ENCODE measurements around the gene WDFY2. TPM values are rescaled to one million over a fixed set of nuclear protein-coding genes. Genes with fewer than 3 reads are reported as not detected.
"Not testable (repeated sequence)": the region's sequence is repeated elsewhere in the genome, so short reads cannot be mapped to it uniquely, and the experiment has no call there.

Gene WDFY2
- total RNA-seq, 6 experiments from 2014 or later, result 11.4 to 15.7 (median 13.4) TPM

GRCh38 chr13:51590231-51590970 is 6.1 kb downstream of the WDFY2 start:
- TF ChIP-seq CTCF (IDR thresholded peaks at IDR 0.05), result no peak
- H3K27ac Mint-ChIP-seq, result peak overlapping the region; percentile 87
- H3K9me3 Mint-ChIP-seq, result no peaks in the 10 kb centered on the region
- peak overlapping the region; percentile 99 for H3K4me3 Mint-ChIP-seq
- H3K4me1 Mint-ChIP-seq (ENCODE audit: low read depth), result peaks cover 92% of the 10 kb centered on the region
- peaks cover 20% of the 10 kb centered on the region for H3K36me3 Mint-ChIP-seq (ENCODE audit: low read depth)
- no peak for DNase-seq
- H3K27me3 Mint-ChIP-seq (ENCODE audit: insufficient read depth), result no peaks in the 10 kb centered on the region

- Mint-ChIP-seq H3K27me3 (ENCODE audit: insufficient read depth) (no peaks in the 10 kb centered on the region), H3K27ac (peak overlapping the region; percentile 87), H3K9me3 (no peaks in the 10 kb centered on the region), H3K36me3 (ENCODE audit: low read depth) (peaks cover 20% of the 10 kb centered on the region), H3K4me3 (peak overlapping the region; percentile 99), H3K4me1 (ENCODE audit: low read depth) (peaks cover 93% of the 10 kb centered on the region)
- peak; percentile 21; the same call in 1 of the 2 replicates for TF ChIP-seq CTCF (IDR thresholded peaks at IDR 0.05)
- peak; percentile 99 for DNase-seq
Observed at GRCh38 chr13:51590971-51591627, 6.8 kb downstream of the WDFY2 start.

- Mint-ChIP-seq H3K4me3 (peak overlapping the region; percentile 99), H3K27ac (peak overlapping the region; percentile 87), H3K36me3 (ENCODE audit: low read depth) (peaks cover 18% of the 10 kb centered on the region), H3K4me1 (ENCODE audit: low read depth) (peaks cover 96% of the 10 kb centered on the region)
- not testable (repeated sequence) for DNase-seq; H3K27me3 Mint-ChIP-seq (ENCODE audit: insufficient read depth); H3K9me3 Mint-ChIP-seq
Observed at GRCh38 chr13:51591938-51592337, 7.7 kb downstream of the WDFY2 start.

GRCh38 chr13:51594432-51594831 is 10.2 kb downstream of the WDFY2 start:
- Mint-ChIP-seq H3K27ac (no peak overlapping the region), H3K9me3 (no peaks in the 10 kb centered on the region), H3K4me3 (no peak overlapping the region), H3K36me3 (ENCODE audit: low read depth) (peaks cover 14% of the 10 kb centered on the region; the same call in 1 of the 2 replicates), H3K27me3 (ENCODE audit: insufficient read depth) (no peaks in the 10 kb centered on the region), H3K4me1 (ENCODE audit: low read depth) (peaks cover 88% of the 10 kb centered on the region)
- no peak for TF ChIP-seq CTCF (IDR thresholded peaks at IDR 0.05)
- DNase-seq, result no peak

- DNase-seq, result no peak
- Mint-ChIP-seq H3K27ac (no peak overlapping the region), H3K36me3 (ENCODE audit: low read depth) (peaks cover 14% of the 10 kb centered on the region; the same call in 1 of the 2 replicates), H3K27me3 (ENCODE audit: insufficient read depth) (no peaks in the 10 kb centered on the region), H3K9me3 (no peaks in the 10 kb centered on the region), H3K4me1 (ENCODE audit: low read depth) (peaks cover 88% of the 10 kb centered on the region), H3K4me3 (no peak overlapping the region)
- TF ChIP-seq CTCF (IDR thresholded peaks at IDR 0.05), result no peak
Observed at GRCh38 chr13:51595416-51595815, 11.2 kb downstream of the WDFY2 start.

- no peak for DNase-seq
- no peak for TF ChIP-seq CTCF (IDR thresholded peaks at IDR 0.05)
- no peaks in the 10 kb centered on the region for H3K9me3 Mint-ChIP-seq
- H3K36me3 Mint-ChIP-seq (ENCODE audit: low read depth), result peaks cover 19% of the 10 kb centered on the region
- H3K4me1 Mint-ChIP-seq (ENCODE audit: low read depth), result peaks cover 83% of the 10 kb centered on the region
- H3K4me3 Mint-ChIP-seq, result no peak overlapping the region
- H3K27ac Mint-ChIP-seq, result peak overlapping the region; percentile 38; the same call in 1 of the 2 replicates
- H3K27me3 Mint-ChIP-seq (ENCODE audit: insufficient read depth), result no peaks in the 10 kb centered on the region
Observed at GRCh38 chr13:51596541-51596940, 12.3 kb downstream of the WDFY2 start.
